Measurements from ENCODE around the gene EVC. TPM values are rescaled to one million over a fixed set of nuclear protein-coding genes. Genes with fewer than 3 reads are reported as not detected.

EVC gene
- total RNA-seq, 4 donors from 2014 or later: 89.8 to 134 (median 99.6) TPM

DNA sequence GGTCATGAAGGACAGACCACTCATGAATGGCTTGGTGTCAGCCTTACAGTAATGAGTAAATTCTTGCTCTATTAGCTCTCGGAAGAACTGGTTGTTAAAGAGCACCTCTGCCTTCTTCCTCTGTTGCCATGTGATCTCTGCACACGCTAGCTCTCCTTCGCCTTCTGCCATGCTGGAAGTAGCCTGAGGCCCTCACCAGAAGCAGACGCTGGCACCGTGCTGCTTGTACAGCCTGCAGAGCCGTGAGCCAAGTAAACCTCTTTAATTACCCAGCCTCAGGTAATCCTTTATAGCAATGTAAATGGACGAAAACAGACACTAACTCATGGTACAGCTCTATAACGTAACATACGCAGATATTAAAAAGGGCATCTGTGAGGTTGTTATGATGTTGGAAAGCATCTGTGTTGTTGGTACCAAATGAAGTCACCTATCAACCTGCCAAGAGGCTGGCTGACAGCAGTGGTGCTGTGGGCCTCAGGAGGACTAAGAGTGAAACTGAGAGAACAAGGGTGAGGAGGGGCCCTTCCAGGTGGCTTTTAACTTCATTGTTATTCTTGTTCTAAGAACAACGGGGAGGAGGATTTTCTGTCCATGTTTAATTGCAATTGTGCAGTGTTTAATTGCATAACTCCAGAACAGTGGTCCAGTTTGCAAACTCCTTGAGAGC, 112.7 kb downstream of the EVC start:
- TF ChIP-seq POLR2A (IDR thresholded peaks at IDR 0.05) (no peak), EP300 (IDR thresholded peaks at IDR 0.05) (no peak)
- TF ChIP-seq, protein P1, sequence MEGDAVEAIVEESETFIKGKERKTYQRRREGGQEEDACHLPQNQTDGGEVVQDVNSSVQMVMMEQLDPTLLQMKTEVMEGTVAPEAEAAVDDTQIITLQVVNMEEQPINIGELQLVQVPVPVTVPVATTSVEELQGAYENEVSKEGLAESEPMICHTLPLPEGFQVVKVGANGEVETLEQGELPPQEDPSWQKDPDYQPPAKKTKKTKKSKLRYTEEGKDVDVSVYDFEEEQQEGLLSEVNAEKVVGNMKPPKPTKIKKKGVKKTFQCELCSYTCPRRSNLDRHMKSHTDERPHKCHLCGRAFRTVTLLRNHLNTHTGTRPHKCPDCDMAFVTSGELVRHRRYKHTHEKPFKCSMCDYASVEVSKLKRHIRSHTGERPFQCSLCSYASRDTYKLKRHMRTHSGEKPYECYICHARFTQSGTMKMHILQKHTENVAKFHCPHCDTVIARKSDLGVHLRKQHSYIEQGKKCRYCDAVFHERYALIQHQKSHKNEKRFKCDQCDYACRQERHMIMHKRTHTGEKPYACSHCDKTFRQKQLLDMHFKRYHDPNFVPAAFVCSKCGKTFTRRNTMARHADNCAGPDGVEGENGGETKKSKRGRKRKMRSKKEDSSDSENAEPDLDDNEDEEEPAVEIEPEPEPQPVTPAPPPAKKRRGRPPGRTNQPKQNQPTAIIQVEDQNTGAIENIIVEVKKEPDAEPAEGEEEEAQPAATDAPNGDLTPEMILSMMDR (IDR thresholded peaks at IDR 0.05): no peak
- Histone ChIP-seq H3K36me3 (peaks cover 0 to 97% (median 0%) of the 10 kb centered on the region in 3 donors), H3K4me1 (peaks cover 0 to 16% (median 0%) of the 10 kb centered on the region in 4 donors), H3K27me3 (no peaks in the 10 kb centered on the region), H3K9me3 (no peaks in the 10 kb centered on the region), H3K27ac (no peak overlapping the region), H3K4me3 (no peak overlapping the region)
- 84 to 90% methylated on average over 10 of the region's 10 CpGs for WGBS, 2 donors
- DNase-seq (ENCODE audit: low spot score in 2 of 2): no peak

DNA sequence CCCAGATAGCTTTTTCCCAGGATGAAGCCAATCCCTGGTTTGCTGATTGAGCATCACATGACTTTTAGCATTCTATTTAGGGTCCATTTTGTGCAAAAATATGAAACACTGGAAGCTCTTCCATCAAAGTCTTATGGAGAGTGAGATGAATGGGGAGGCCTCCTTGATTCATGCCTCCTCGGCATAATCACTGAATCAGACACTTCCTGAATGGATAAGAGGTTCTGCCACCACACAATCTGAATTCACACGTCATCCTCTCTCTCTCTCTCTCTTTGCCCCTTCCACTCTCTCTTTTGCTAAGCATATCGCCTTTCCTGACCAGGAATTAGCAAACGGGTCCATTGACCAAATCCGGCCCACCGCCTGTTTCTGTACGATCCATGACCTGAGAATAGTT, 113.2 kb downstream of the EVC start:
- Histone ChIP-seq H3K4me3 (no peak overlapping the region), H3K4me1 (peaks cover 0 to 16% (median 0%) of the 10 kb centered on the region in 4 donors), H3K36me3 (peaks cover 0 to 98% (median 0%) of the 10 kb centered on the region in 3 donors), H3K27ac (no peak overlapping the region), H3K27me3 (no peaks in the 10 kb centered on the region), H3K9me3 (no peaks in the 10 kb centered on the region)
- WGBS, 2 donors: 89 to 90% methylated on average over 7 of the region's 7 CpGs
- TF ChIP-seq POLR2A (IDR thresholded peaks at IDR 0.05): no peak
- TF ChIP-seq, protein P1 (IDR thresholded peaks at IDR 0.05): no peak
- TF ChIP-seq EP300 (IDR thresholded peaks at IDR 0.05): no peak
- DNase-seq (ENCODE audit: low spot score in 2 of 2): no peak

DNA sequence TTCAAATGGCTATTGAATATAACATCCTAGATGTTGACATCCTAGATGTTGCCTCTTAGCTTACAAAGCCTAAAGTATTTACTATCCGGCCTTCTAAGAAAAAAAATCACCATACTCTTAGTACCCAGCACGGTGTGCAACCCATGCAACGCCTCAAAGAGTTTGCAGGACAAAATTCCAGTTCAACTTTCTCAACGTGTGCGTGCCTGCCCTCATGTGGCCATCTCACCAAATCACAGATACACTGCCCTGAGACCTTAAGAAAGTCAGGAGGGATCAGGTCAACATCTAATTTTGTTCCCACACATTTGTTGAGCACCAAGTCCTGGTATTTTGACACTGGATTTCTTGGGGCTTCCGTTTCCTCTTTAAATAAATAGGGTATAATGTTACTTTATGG, 113.6 kb downstream of the EVC start:
- H3K4me3 ChIP-seq: no peak overlapping the region

DNA sequence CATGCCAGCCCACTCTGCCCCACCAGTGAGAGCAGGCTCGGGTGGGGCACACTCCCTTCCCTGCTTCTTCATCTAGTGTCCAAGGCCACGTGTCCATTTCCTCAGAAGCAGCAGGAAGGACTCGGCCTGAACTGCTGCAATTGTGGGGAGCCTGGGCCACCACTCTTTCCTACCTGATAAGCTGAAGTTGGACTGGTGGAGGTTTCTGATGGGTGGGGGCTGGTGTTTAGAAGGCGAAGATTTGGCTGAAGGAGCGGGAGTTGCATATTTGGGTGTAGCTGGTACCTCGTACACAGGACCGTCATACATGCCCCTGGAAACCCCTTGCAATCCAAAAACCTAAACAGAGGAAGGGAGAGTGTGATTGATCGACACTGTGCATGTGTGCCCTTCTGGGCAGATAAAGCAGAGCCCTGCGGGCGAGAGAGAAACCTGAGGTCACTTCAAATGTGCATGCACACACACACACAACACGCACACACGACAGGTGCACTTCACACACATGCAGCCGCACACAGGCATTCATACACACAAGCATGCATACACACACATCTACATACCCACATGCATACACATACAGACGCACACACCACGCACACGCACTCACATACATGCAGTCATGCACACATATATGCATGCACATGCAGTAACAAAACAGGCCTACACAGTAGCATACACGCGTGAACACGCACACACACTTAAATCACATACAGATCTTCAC, 114.5 kb downstream of the EVC start:
- no peaks in the 10 kb centered on the region for H3K27me3 ChIP-seq
- TF ChIP-seq POLR2A (IDR thresholded peaks at IDR 0.05): no peak
- TF ChIP-seq EP300 (IDR thresholded peaks at IDR 0.05): no peak
- TF ChIP-seq, protein P1 (IDR thresholded peaks at IDR 0.05): no peak
- H3K36me3 ChIP-seq: peaks cover 0 to 86% (median 0%) of the 10 kb centered on the region in 3 donors
- no peak overlapping the region for H3K4me3 ChIP-seq
- WGBS, 2 donors: 81 to 94% methylated on average over 19 of the region's 19 CpGs
- H3K4me1 ChIP-seq: peaks cover 0 to 16% (median 0%) of the 10 kb centered on the region in 4 donors
- no peaks in the 10 kb centered on the region for H3K9me3 ChIP-seq
- no peak overlapping the region for H3K27ac ChIP-seq
- no peak for DNase-seq (ENCODE audit: low spot score in 2 of 2)

More for the DNA sequence above, 113.6 kb downstream of the EVC start:
- no peak for TF ChIP-seq EP300 (IDR thresholded peaks at IDR 0.05)
- TF ChIP-seq, protein P1 (IDR thresholded peaks at IDR 0.05): peak in 1 of 5 experiments; percentile 6
- TF ChIP-seq POLR2A (IDR thresholded peaks at IDR 0.05): no peak
- 72 to 73% methylated on average over 6 of the region's 6 CpGs for WGBS, 2 donors
- no peak for DNase-seq (ENCODE audit: low spot score in 2 of 2)
- H3K27me3 ChIP-seq: no peaks in the 10 kb centered on the region
- H3K27ac ChIP-seq: no peak overlapping the region
- no peaks in the 10 kb centered on the region for H3K9me3 ChIP-seq
- peaks cover 0 to 16% (median 0%) of the 10 kb centered on the region in 4 donors for H3K4me1 ChIP-seq
- peaks cover 0 to 94% (median 0%) of the 10 kb centered on the region in 3 donors for H3K36me3 ChIP-seq

Data from tibial nerve (tissue), 4 donors.